Parathyroid adenoma (tissue), 2 donors: ENCODE data around the gene ZDBF2.
"Not testable (repeated sequence)": the region's sequence is repeated elsewhere in the genome, so short reads cannot be mapped to it uniquely, and the experiment has no call there.

Source experiments
- H2AFZ ChIP-seq: fragments of 300-600 bp; sonication (generic); one replicate; pipeline ENCODE4 v1.7.0; 2017; ENCODE audit warnings: antibody characterized with exemption, mild to moderate bottlenecking
- H3K27ac ChIP-seq: fragments of 300-600 bp; sonication (generic); one replicate; pipeline ENCODE4 v1.7.0; 2017
- H3K27me3 ChIP-seq: fragments of 300-600 bp; sonication (generic); one replicate; pipeline ENCODE4 v1.7.0; 2017; ENCODE audit warnings: low read length; ENCODE audit not compliant: control insufficient read depth, insufficient read depth
- H3K36me3 ChIP-seq: fragments of 300-600 bp; sonication (generic); one replicate; pipeline ENCODE4 v1.7.0; 2017; ENCODE audit warnings: low read length; ENCODE audit not compliant: control insufficient read depth, insufficient read depth
- H3K4me1 ChIP-seq: fragments of 300-600 bp; sonication (generic); one replicate; pipeline ENCODE4 v1.7.0; 2017; ENCODE audit warnings: control low read depth
- H3K4me2 ChIP-seq: fragments of 300-600 bp; sonication (generic); one replicate; pipeline ENCODE4 v1.7.0; 2017; ENCODE audit warnings: low read length
- H3K4me3 ChIP-seq: fragments of 300-600 bp; sonication (generic); one replicate; pipeline ENCODE4 v1.7.0; 2017; ENCODE audit warnings: low read depth, low read length
- H3K79me2 ChIP-seq: fragments of 300-600 bp; sonication (generic); one replicate; pipeline ENCODE4 v1.7.0; 2017; ENCODE audit warnings: control low read depth
- H3K9ac ChIP-seq: fragments of 300-600 bp; sonication (generic); one replicate; pipeline ENCODE4 v1.7.0; 2017; ENCODE audit warnings: mild to moderate bottlenecking
- H3K9me3 ChIP-seq: fragments of 300-600 bp; sonication (generic); one replicate; pipeline ENCODE4 v1.7.0; 2017; ENCODE audit warnings: low read length; ENCODE audit not compliant: control insufficient read depth
- CTCF ChIP-seq: fragments of 300-600 bp; sonication (generic); IDR thresholded peaks from one replicate; pipeline ENCODE4 v1.7.0; 2017; ENCODE audit warnings: antibody characterized with exemption, mild to moderate bottlenecking
- donor health status: primary hyperparathyroidism.

The ZDBF2 gene

DNA sequence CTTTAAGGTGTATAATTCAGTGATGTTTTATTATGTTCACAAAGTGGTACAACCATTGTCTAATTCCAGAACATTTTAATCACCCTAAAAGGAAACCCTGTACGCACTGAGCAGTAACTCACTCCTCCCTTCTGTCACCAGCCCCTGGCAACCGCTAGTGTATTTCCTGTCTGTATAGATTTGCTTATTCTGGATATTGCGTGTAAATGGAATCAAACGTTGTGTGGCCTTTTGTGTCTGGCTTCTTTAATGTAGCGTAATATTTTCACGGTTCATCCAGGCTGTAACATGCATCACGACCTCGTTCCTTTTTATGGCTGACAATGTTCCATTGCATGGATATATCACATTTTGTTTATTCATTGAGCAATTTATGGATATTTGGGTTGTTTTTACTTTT is 8.3 kb downstream of the ZDBF2 start:
- Histone ChIP-seq H3K27ac (no peak overlapping the region), H3K4me2 (no peak overlapping the region), H3K9ac (no peak overlapping the region), H3K27me3 (no peaks in the 10 kb centered on the region), H3K36me3 (no peaks in the 10 kb centered on the region), H3K4me3 (no peak overlapping the region), H2AFZ (no peak overlapping the region), H3K4me1 (no peaks in the 10 kb centered on the region), H3K79me2 (no peaks in the 10 kb centered on the region), H3K9me3 (no peaks in the 10 kb centered on the region)
- TF ChIP-seq CTCF = no peak

- no peaks in the 10 kb centered on the region for H3K36me3 ChIP-seq
- no peaks in the 10 kb centered on the region for H3K4me1 ChIP-seq
- no peak overlapping the region for H3K27ac ChIP-seq
- H3K79me2 ChIP-seq = no peaks in the 10 kb centered on the region
- H3K9ac ChIP-seq = no peak overlapping the region
- no peak for TF ChIP-seq CTCF
- no peak overlapping the region for H3K4me3 ChIP-seq
- H3K9me3 ChIP-seq = no peaks in the 10 kb centered on the region
- no peak overlapping the region for H2AFZ ChIP-seq
- H3K27me3 ChIP-seq = no peaks in the 10 kb centered on the region
- H3K4me2 ChIP-seq = no peak overlapping the region
These were observed 12.7 kb downstream of the ZDBF2 start for GRCh38 chr2:206287197-206287596.

DNA sequence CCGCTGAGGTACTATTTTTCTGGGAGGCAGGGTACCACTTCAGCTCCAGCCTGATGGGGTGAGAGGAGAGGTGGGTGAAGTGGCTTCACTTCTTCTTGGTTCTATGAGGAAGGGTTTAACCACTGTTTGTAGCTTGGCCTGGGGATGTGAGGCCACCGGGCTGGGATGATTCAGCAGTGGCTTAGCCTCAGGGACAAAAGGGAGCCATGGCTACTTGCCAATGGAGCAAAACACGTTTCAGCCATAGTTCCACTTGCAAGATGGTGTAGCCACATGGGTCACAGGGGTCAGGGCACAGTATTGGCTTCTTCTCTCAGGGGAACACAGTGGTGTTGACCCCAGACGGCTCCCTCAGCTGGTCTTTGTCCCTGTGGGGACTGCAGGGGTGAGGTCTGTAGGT is 14.9 kb downstream of the ZDBF2 start:
- Histone ChIP-seq H2AFZ (no peak overlapping the region), H3K4me2 (no peak overlapping the region), H3K4me3 (no peak overlapping the region), H3K27ac (no peak overlapping the region), H3K79me2 (no peaks in the 10 kb centered on the region), H3K4me1 (no peaks in the 10 kb centered on the region), H3K36me3 (no peaks in the 10 kb centered on the region), H3K27me3 (no peaks in the 10 kb centered on the region), H3K9me3 (no peaks in the 10 kb centered on the region), H3K9ac (no peak overlapping the region)
- no peak for TF ChIP-seq CTCF

- H3K4me3 ChIP-seq = no peak overlapping the region
- no peak overlapping the region for H2AFZ ChIP-seq
- H3K4me1 ChIP-seq = no peaks in the 10 kb centered on the region
- H3K9me3 ChIP-seq = no peaks in the 10 kb centered on the region
- H3K79me2 ChIP-seq = no peaks in the 10 kb centered on the region
- no peak overlapping the region for H3K4me2 ChIP-seq
- no peak overlapping the region for H3K27ac ChIP-seq
- H3K9ac ChIP-seq = no peak overlapping the region
- no peak for TF ChIP-seq CTCF
- no peaks in the 10 kb centered on the region for H3K36me3 ChIP-seq
- no peaks in the 10 kb centered on the region for H3K27me3 ChIP-seq
These were observed 21.7 kb downstream of the ZDBF2 start for GRCh38 chr2:206296128-206296527.

GRCh38 chr2:206299608-206300007 is 25.1 kb downstream of the ZDBF2 start:
- not testable (repeated sequence) for H3K4me1 ChIP-seq, H3K79me2 ChIP-seq, H3K27ac ChIP-seq, H3K27me3 ChIP-seq, H3K9ac ChIP-seq, H2AFZ ChIP-seq, H3K4me3 ChIP-seq, H3K9me3 ChIP-seq, H3K4me2 ChIP-seq, H3K36me3 ChIP-seq
